ENCODE data around the gene SFT2D1.

The SFT2D1 gene

GRCh38 chr6:166277018-166277417, 65.3 kb downstream of the SFT2D1 start:
- TF ChIP-seq, protein P1, sequence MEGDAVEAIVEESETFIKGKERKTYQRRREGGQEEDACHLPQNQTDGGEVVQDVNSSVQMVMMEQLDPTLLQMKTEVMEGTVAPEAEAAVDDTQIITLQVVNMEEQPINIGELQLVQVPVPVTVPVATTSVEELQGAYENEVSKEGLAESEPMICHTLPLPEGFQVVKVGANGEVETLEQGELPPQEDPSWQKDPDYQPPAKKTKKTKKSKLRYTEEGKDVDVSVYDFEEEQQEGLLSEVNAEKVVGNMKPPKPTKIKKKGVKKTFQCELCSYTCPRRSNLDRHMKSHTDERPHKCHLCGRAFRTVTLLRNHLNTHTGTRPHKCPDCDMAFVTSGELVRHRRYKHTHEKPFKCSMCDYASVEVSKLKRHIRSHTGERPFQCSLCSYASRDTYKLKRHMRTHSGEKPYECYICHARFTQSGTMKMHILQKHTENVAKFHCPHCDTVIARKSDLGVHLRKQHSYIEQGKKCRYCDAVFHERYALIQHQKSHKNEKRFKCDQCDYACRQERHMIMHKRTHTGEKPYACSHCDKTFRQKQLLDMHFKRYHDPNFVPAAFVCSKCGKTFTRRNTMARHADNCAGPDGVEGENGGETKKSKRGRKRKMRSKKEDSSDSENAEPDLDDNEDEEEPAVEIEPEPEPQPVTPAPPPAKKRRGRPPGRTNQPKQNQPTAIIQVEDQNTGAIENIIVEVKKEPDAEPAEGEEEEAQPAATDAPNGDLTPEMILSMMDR (IDR thresholded peaks at IDR 0.05; ENCODE audit: control insufficient read depth, extremely low read depth, insufficient read depth) = no peak
- no peak for DNase-seq (ENCODE audit: low read depth)
- H3K4me3 ChIP-seq (ENCODE audit: low read depth, low read length) = no peak overlapping the region

DNA sequence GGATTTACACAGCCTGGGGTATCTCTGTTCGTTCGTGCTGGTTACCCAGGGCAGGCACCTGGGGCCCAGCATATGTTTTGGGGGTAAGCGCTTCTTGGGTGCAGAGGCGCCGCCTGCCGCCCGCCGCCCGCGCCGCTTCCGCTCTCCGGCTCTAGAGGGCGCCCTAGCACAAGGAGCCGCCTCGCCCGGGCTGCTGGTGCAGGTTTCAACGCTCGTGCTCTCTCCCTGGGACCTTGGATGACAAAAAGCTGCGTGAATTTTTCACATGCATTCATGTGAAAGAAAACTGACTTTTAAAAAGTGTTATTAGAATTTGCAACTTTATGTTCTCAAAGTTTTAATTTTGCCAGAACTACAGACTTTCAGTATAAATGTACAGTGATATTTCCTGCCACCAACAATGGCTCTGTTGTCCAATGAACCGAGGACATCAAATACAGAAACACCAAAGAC, 66.6 kb downstream of the SFT2D1 start:
- no peak overlapping the region for H3K4me3 ChIP-seq (ENCODE audit: low read depth, low read length)
- TF ChIP-seq, protein P1 (IDR thresholded peaks at IDR 0.05; ENCODE audit: control insufficient read depth, extremely low read depth, insufficient read depth) = peak; percentile 100
- DNase-seq (ENCODE audit: low read depth) = no peak

DNA sequence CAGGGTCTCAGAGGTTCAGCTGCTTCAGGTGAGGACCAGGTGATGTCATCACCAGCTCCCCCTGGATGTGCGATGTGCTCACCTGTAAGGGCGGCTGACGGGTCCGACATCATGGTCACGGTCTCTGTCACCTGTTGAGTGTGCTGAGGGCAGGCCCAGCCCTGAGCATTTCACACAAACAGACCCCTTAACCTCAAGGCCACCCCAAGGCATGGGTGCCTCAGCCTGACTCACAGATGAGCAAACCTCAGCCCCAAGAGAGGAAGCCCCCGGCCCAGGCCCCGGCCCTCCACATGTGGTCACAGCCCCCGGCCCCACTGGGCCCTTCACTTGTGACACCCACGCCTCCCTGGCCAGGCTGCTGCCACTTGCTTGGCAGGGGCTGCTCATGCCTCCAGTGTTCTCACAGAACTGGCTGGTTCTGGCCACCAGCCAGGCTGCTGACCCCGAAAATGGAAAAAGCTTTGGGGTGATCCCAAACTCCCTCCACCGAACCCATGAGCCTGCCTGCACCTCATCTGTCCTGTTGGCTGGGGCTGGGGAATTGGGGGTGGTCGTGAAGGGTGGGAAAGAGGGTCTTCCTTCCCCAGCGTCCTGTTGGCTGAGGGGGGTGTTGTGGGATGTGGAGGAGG, 67.5 kb downstream of the SFT2D1 start:
- no peak overlapping the region for H3K4me3 ChIP-seq (ENCODE audit: low read depth, low read length)
- TF ChIP-seq, protein P1 (IDR thresholded peaks at IDR 0.05; ENCODE audit: control insufficient read depth, extremely low read depth, insufficient read depth) = no peak
- no peak for DNase-seq (ENCODE audit: low read depth)

- no peak for DNase-seq (ENCODE audit: low read depth)
- H3K4me3 ChIP-seq (ENCODE audit: low read depth, low read length) = no peak overlapping the region
- TF ChIP-seq, protein P1 (IDR thresholded peaks at IDR 0.05; ENCODE audit: control insufficient read depth, extremely low read depth, insufficient read depth) = no peak
Measured at GRCh38 chr6:166274163-166274562, 68.2 kb downstream of the SFT2D1 start.

GRCh38 chr6:166271376-166271765, 71.0 kb downstream of the SFT2D1 start:
- DNase-seq (ENCODE audit: low read depth) = no peak
- TF ChIP-seq, protein P1 (IDR thresholded peaks at IDR 0.05; ENCODE audit: control insufficient read depth, extremely low read depth, insufficient read depth) = no peak
- no peak overlapping the region for H3K4me3 ChIP-seq (ENCODE audit: low read depth, low read length)

GRCh38 chr6:166270706-166271375, 71.5 kb downstream of the SFT2D1 start:
- TF ChIP-seq, protein P1 (IDR thresholded peaks at IDR 0.05; ENCODE audit: control insufficient read depth, extremely low read depth, insufficient read depth) = no peak
- DNase-seq (ENCODE audit: low read depth) = no peak
- no peak overlapping the region for H3K4me3 ChIP-seq (ENCODE audit: low read depth, low read length)

Data from LNCaP clone FGC (cell line).